COR-L47 (cell line): ENCODE data around the gene RTN4RL1.
"Not testable (repeated sequence)": the region's sequence is repeated elsewhere in the genome, so short reads cannot be mapped to it uniquely, and the experiment has no call there.

Experiments
- DNase-seq: peaks from one replicate; lab custom pipeline; 2025; lab: John Stamatoyannopoulos, UW

Gene RTN4RL1

GRCh38 chr17:2025622-2026309 lies 632 bp upstream of the RTN4RL1 start:
- no peak for DNase-seq

- DNase-seq: no peak
These were observed 438 bp downstream of the RTN4RL1 start for GRCh38 chr17:2024572-2025219.

- peak; percentile 36 for DNase-seq
These were observed 1.2 kb downstream of the RTN4RL1 start for GRCh38 chr17:2023692-2024571.

GRCh38 chr17:2023256-2023655 lies 1.9 kb downstream of the RTN4RL1 start:
- DNase-seq: no peak

GRCh38 chr17:2022647-2023240 lies 2.4 kb downstream of the RTN4RL1 start:
- DNase-seq: no peak

GRCh38 chr17:2020721-2021120 lies 4.4 kb downstream of the RTN4RL1 start:
- DNase-seq: no peak

GRCh38 chr17:2019723-2020122 lies 5.4 kb downstream of the RTN4RL1 start:
- DNase-seq: no peak

- no peak for DNase-seq
These were observed 6.2 kb downstream of the RTN4RL1 start for GRCh38 chr17:2018716-2019510.

- DNase-seq: no peak
These were observed 7.7 kb downstream of the RTN4RL1 start for GRCh38 chr17:2017274-2017941.

GRCh38 chr17:2016494-2016893 lies 8.6 kb downstream of the RTN4RL1 start:
- DNase-seq: no peak

GRCh38 chr17:2015314-2015713 lies 9.8 kb downstream of the RTN4RL1 start:
- DNase-seq: no peak

GRCh38 chr17:2013994-2014317 lies 11.2 kb downstream of the RTN4RL1 start:
- no peak for DNase-seq

GRCh38 chr17:2013220-2013993 lies 11.7 kb downstream of the RTN4RL1 start:
- DNase-seq: not testable (repeated sequence)

- no peak for DNase-seq
These were observed 12.6 kb downstream of the RTN4RL1 start for GRCh38 chr17:2012499-2012898.

- DNase-seq: no peak
These were observed 13.4 kb downstream of the RTN4RL1 start for GRCh38 chr17:2011411-2012371.

- DNase-seq: no peak
These were observed 15.4 kb downstream of the RTN4RL1 start for GRCh38 chr17:2009737-2010136.

- no peak for DNase-seq
These were observed 16.6 kb downstream of the RTN4RL1 start for GRCh38 chr17:2008332-2009126.

- DNase-seq: no peak
These were observed 20.6 kb downstream of the RTN4RL1 start for GRCh38 chr17:2004435-2004952.
